HCT116 (cell line): ENCODE data around the gene GSTO2. TPM values are rescaled to one million over a fixed set of nuclear protein-coding genes. Genes with fewer than 3 reads are reported as not detected.
A peak's percentile ranks its signal among the peaks of the same experiment; 100 is the strongest.

ENCODE experiments used
- ATAC-seq: fragments of 200-7000 bp; cut with Tn5 transposase; 2 replicates; pipeline ENCODE4 v1.9.1; 2020; ENCODE audit warnings: mild to moderate bottlenecking, moderate library complexity
- BruUV-seq: library from RNA; stranded (reverse); fragments of 400-500 nt; replicated peaks from 2 replicates; lab custom pipeline; 2021; lab: Mats Ljungman, UMichigan
- CTCF ChIA-PET: fragments of 300-600 bp; sonication (Branson Sonifier 250); formaldehyde crosslinking; loops from one replicate; lab custom pipeline; 2021; ENCODE audit warnings: antibody characterized with exemption; lab: Charles Lee
- POLR2A ChIA-PET: fragments of 300-600, 350-600 bp; sonication (Branson Sonifier 250); formaldehyde crosslinking; loops from one replicate; lab custom pipeline; 2021; ENCODE audit warnings: antibody characterized with exemption; lab: Charles Lee
- RAD21 ChIA-PET, 2 experiments: fragments of 300-600 bp; sonication (Branson Sonifier 250); formaldehyde crosslinking; loops; one replicate each; lab custom pipeline; 2023; ENCODE audit warnings: low total read pairs in 2 of 2; ENCODE audit not compliant: uncharacterized antibody in 2 of 2, unreplicated experiment in 2 of 2, low non-redundant PET in 1 of 2; lab: Charles Lee
- DNase-seq: peaks from one replicate; pipeline ENCODE4 v3.0.0-alpha.2; 2010; ENCODE audit warnings: low read depth, low spot score
- H2AFZ ChIP-seq: fragments of 200-600 bp; shearing (Covaris generic), sonication (generic); 2 replicates; pipeline ENCODE4 v1.6.1; 2017; ENCODE audit warnings: low read depth, mixed run types, mixed read lengths, antibody characterized with exemption, low read length; ENCODE audit not compliant: poor library complexity, severe bottlenecking
- H3K27ac ChIP-seq: 2 replicates; pipeline ENCODE4 v1.5.1; 2012; ENCODE audit warnings: low read depth, low read length
- H3K27me3 ChIP-seq: fragments of 200-600 bp; sonication (generic); 2 replicates; pipeline ENCODE4 v1.6.1; 2016; ENCODE audit warnings: mixed run types, low read length, mixed read lengths; ENCODE audit not compliant: insufficient read depth
- H3K36me3 ChIP-seq, 2 experiments: fragments of 200-500 bp in 1 of 2; fragments of 200-600 bp in 1 of 2; sonication (Bioruptor generic) in 1 of 2; sonication (generic) in 1 of 2; 2 replicates each; pipeline versions ENCODE4 v1.5.1 to v1.6.1; 2014 to 2016; ENCODE audit warnings: low read length in 2 of 2, inconsistent platforms in 1 of 2, mixed read lengths in 1 of 2, mixed run types in 1 of 2; ENCODE audit not compliant: insufficient read depth in 2 of 2, control insufficient read depth in 1 of 2
- H3K4me1 ChIP-seq, 2 experiments: fragments of 200-600 bp in 1 of 2; sonication (generic) in 1 of 2; 2 replicates each; pipeline versions ENCODE4 v1.5.1 to v1.6.1; 2012 to 2017; ENCODE audit warnings: low read length in 2 of 2, inconsistent platforms in 1 of 2, mild to moderate bottlenecking in 1 of 2, mixed read lengths in 1 of 2, mixed run types in 1 of 2, moderate library complexity in 1 of 2; ENCODE audit not compliant: insufficient read depth in 2 of 2, control insufficient read depth in 1 of 2
- H3K4me2 ChIP-seq: fragments of 200-600 bp; sonication (generic); 2 replicates; pipeline ENCODE4 v1.6.1; 2017; ENCODE audit warnings: mixed run types, low read length, mixed read lengths
- H3K4me3 ChIP-seq, 2 experiments: fragments of 200-600 bp in 1 of 2; sonication (generic) in 1 of 2; replicated peaks in 1 of 2; 2 replicates each; pipeline ENCODE4 v1.5.1; 2011 to 2016; ENCODE audit warnings: low read length in 2 of 2, control low read depth in 1 of 2, low read depth in 1 of 2, mild to moderate bottlenecking in 1 of 2, mixed read lengths in 1 of 2, mixed run types in 1 of 2
- H3K79me2 ChIP-seq: fragments of 200-600 bp; sonication (generic); 2 replicates; pipeline ENCODE4 v1.6.1; 2017; ENCODE audit warnings: mild to moderate bottlenecking, mixed run types, low read length, moderate library complexity, mixed read lengths; ENCODE audit not compliant: insufficient read depth
- H3K9ac ChIP-seq: fragments of 200-600 bp; sonication (generic); 2 replicates; pipeline ENCODE4 v1.6.1; 2016; ENCODE audit warnings: low read length, mixed read lengths
- H3K9me2 ChIP-seq: fragments of 200-600 bp; sonication (generic), shearing (Covaris generic); 2 replicates; pipeline ENCODE4 v1.6.1; 2017; ENCODE audit warnings: mixed run types, mild to moderate bottlenecking, moderate library complexity; ENCODE audit not compliant: insufficient read depth
- H3K9me3 ChIP-seq, 2 experiments: fragments of 200-500 bp in 1 of 2; fragments of 200-600 bp in 1 of 2; sonication (Bioruptor generic) in 1 of 2; sonication (generic) in 1 of 2; 2 replicates each; pipeline ENCODE4 v1.6.1; 2014 to 2017; ENCODE audit warnings: low read length in 2 of 2, mixed read lengths in 2 of 2, inconsistent platforms in 1 of 2, low read depth in 1 of 2, mild to moderate bottlenecking in 1 of 2, mixed run types in 1 of 2, moderate library complexity in 1 of 2; ENCODE audit not compliant: control insufficient read depth in 1 of 2, insufficient read depth in 1 of 2
- H4K20me1 ChIP-seq: fragments of 200-600 bp; sonication (generic), shearing (Covaris generic); 2 replicates; pipeline ENCODE4 v1.6.1; 2017; ENCODE audit warnings: mixed run types, mild to moderate bottlenecking, moderate library complexity; ENCODE audit not compliant: insufficient read depth
- POLR2AphosphoS5 ChIP-seq: IDR thresholded peaks from 2 replicates; pipeline ENCODE4 v1.6.1; 2011; ENCODE audit warnings: mild to moderate bottlenecking, low read depth, low read length, moderate library complexity
- TCF7L2 ChIP-seq: IDR thresholded peaks from 2 replicates; pipeline ENCODE4 v1.7.0; 2011; ENCODE audit warnings: borderline replicate concordance, inconsistent platforms; ENCODE audit not compliant: insufficient read depth, insufficient read length; ENCODE audit errors: extremely low read depth
- ZNF274 ChIP-seq: fragments of 200-500 bp; sonication (Bioruptor generic); IDR thresholded peaks from 2 replicates; pipeline ENCODE4 v1.6.1; 2014; ENCODE audit warnings: mild to moderate bottlenecking, low read depth, low read length, inconsistent platforms
- intact Hi-C: fragments of 100-400 bp; cut with micrococcal nuclease; formaldehyde crosslinking; loops from 2 replicates; pipeline ENCODE4 v1.10.0; 2022
- total RNA-seq: library from RNA; stranded (reverse); gene quantifications from one replicate; pipeline ENCODE4 v1.2.1, GENCODE V29; 2021; ENCODE audit not compliant: unreplicated experiment
- TF ChIP-seq, protein P1 (sequence below), 3 experiments: fragments of 200-600 bp in 1 of 3; sonication (generic) in 1 of 3; IDR thresholded peaks in 2 of 3; conservative IDR thresholded peaks in 1 of 3; 2 replicates each; pipeline ENCODE4 v1.5.1; 2012 to 2017; ENCODE audit warnings: low read depth in 2 of 3, low read length in 2 of 3, antibody characterized with exemption in 1 of 3, borderline replicate concordance in 1 of 3, control low read depth in 1 of 3, mild to moderate bottlenecking in 1 of 3, mixed read lengths in 1 of 3, mixed run types in 1 of 3, moderate library complexity in 1 of 3; ENCODE audit not compliant: insufficient read depth in 1 of 3
- TF ChIP-seq, protein P2 (sequence below): IDR thresholded peaks from 2 replicates; pipeline ENCODE4 v1.6.1; 2012; ENCODE audit warnings: low read depth

Gene GSTO2
- total RNA-seq, 1 experiment from 2014 or later = 115 TPM

DNA sequence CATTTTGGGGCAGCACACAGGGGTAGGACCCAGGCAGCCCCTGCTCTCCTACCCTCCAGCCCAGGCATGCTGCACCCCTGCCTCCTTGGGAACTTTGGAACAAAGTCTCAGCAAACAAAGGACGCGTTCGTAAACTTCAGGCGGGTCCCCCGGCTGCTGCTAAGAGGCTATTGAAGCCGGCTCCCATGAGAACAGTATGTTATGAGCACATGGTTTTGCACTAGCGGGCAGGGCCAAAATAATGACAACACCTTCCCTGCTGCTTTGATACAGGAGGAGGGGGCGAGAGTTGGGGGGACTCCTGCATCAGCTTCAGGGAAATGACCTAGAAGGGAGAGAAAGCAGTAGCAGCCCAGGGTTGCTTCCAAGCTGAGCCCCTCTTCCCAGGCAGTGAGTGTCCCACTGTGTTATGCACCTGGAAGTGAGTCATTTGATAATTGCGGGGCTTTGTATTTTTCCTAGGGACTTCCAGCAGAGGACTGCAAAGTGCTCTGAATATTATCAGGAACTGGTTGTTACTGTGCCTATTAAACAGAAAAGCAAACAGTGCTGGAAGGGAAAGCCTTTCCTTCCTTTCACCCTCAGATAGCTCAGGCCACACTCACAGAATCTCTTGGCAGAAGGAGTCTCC lies 62.3 kb downstream of the GSTO2 start:
- intact Hi-C loops = loop anchor here (10.0 kb wide), 1 partner anchor 437 kb away; no protein-coding TSS in a partner anchor
- Histone ChIP-seq H4K20me1 (no peaks in the 10 kb centered on the region), H3K9ac (peak overlapping the region; percentile 64)

More for the DNA sequence above, 62.3 kb downstream of the GSTO2 start:
- peak overlapping the region in 1 of 2 experiments; percentile 7; a peak in 2 of 4 replicates for H3K4me3 ChIP-seq
- no TSS peak for BruUV-seq
- H3K4me2 ChIP-seq = peak overlapping the region; percentile 85
- H3K36me3 ChIP-seq = no peaks in the 10 kb centered on the region
- peaks cover 92% of the 10 kb centered on the region for H3K79me2 ChIP-seq
- H3K27me3 ChIP-seq = no peaks in the 10 kb centered on the region
- RAD21 ChIA-PET = interaction anchor here in 1 of 2 experiments (1.2 kb wide), 1 partner anchor 26 kb away, joined by 3 read pairs; no protein-coding TSS in a partner anchor
- H3K4me1 ChIP-seq = peaks cover 74 to 86% of the 10 kb centered on the region in 2 experiments
- POLR2A ChIA-PET = interaction anchor here (1.2 kb wide), 1 partner anchor 8 kb away, joined by 3 read pairs; no protein-coding TSS in a partner anchor
- ATAC-seq = peak; percentile 36
- H3K9me2 ChIP-seq = no peaks in the 10 kb centered on the region
- no peaks in the 10 kb centered on the region for H3K9me3 ChIP-seq
- peak; percentile 44 for DNase-seq
- TF ChIP-seq ZNF274 (no peak), TCF7L2 (peak; percentile 18), POLR2AphosphoS5 (peak; percentile 32; the same call in 1 of the 2 replicates)
- TF ChIP-seq, protein P1, sequence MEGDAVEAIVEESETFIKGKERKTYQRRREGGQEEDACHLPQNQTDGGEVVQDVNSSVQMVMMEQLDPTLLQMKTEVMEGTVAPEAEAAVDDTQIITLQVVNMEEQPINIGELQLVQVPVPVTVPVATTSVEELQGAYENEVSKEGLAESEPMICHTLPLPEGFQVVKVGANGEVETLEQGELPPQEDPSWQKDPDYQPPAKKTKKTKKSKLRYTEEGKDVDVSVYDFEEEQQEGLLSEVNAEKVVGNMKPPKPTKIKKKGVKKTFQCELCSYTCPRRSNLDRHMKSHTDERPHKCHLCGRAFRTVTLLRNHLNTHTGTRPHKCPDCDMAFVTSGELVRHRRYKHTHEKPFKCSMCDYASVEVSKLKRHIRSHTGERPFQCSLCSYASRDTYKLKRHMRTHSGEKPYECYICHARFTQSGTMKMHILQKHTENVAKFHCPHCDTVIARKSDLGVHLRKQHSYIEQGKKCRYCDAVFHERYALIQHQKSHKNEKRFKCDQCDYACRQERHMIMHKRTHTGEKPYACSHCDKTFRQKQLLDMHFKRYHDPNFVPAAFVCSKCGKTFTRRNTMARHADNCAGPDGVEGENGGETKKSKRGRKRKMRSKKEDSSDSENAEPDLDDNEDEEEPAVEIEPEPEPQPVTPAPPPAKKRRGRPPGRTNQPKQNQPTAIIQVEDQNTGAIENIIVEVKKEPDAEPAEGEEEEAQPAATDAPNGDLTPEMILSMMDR (IDR thresholded peaks at IDR 0.05 in 2 of 3, conservative IDR thresholded peaks at IDR 0.05 in 1 of 3; ENCODE audit: borderline replicate concordance in 1 of 3, insufficient read depth in 1 of 3, low read depth in 2 of 3, low read length in 2 of 3) = no peak
- TF ChIP-seq, protein P2, sequence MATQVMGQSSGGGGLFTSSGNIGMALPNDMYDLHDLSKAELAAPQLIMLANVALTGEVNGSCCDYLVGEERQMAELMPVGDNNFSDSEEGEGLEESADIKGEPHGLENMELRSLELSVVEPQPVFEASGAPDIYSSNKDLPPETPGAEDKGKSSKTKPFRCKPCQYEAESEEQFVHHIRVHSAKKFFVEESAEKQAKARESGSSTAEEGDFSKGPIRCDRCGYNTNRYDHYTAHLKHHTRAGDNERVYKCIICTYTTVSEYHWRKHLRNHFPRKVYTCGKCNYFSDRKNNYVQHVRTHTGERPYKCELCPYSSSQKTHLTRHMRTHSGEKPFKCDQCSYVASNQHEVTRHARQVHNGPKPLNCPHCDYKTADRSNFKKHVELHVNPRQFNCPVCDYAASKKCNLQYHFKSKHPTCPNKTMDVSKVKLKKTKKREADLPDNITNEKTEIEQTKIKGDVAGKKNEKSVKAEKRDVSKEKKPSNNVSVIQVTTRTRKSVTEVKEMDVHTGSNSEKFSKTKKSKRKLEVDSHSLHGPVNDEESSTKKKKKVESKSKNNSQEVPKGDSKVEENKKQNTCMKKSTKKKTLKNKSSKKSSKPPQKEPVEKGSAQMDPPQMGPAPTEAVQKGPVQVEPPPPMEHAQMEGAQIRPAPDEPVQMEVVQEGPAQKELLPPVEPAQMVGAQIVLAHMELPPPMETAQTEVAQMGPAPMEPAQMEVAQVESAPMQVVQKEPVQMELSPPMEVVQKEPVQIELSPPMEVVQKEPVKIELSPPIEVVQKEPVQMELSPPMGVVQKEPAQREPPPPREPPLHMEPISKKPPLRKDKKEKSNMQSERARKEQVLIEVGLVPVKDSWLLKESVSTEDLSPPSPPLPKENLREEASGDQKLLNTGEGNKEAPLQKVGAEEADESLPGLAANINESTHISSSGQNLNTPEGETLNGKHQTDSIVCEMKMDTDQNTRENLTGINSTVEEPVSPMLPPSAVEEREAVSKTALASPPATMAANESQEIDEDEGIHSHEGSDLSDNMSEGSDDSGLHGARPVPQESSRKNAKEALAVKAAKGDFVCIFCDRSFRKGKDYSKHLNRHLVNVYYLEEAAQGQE = no peak
- TF ChIP-seq, all 23 proteins: peak for 2
- CTCF ChIA-PET = interaction anchor here (1.4 to 2.4 kb wide), 2 partner anchors 25 to 57 kb away, joined by 4 to 7 read pairs; no protein-coding TSS in a partner anchor
- Histone ChIP-seq H2AFZ (no peak overlapping the region), H3K27ac (peak overlapping the region; percentile 87)
